ENCODE measurements around the gene SLC38A8. TPM values are rescaled to one million over a fixed set of nuclear protein-coding genes. Genes with fewer than 3 reads are reported as not detected.

SLC38A8 gene
- total RNA-seq, 1 donor from 2014 or later, result not detected

GRCh38 chr16:83996481-83997252 is 45.9 kb downstream of the SLC38A8 start:
- Histone ChIP-seq H3K9me3 (no peaks in the 10 kb centered on the region), H3K4me1 (no peaks in the 10 kb centered on the region), H3K4me3 (no peak overlapping the region), H3K36me3 (no peaks in the 10 kb centered on the region), H3K27ac (no peak overlapping the region), H3K27me3 (no peaks in the 10 kb centered on the region)
- no peak for DNase-seq (ENCODE audit: low spot score in 2 of 2)
- intact Hi-C loops (cut with DNase I), result no loop called here
- TF ChIP-seq, protein P1, sequence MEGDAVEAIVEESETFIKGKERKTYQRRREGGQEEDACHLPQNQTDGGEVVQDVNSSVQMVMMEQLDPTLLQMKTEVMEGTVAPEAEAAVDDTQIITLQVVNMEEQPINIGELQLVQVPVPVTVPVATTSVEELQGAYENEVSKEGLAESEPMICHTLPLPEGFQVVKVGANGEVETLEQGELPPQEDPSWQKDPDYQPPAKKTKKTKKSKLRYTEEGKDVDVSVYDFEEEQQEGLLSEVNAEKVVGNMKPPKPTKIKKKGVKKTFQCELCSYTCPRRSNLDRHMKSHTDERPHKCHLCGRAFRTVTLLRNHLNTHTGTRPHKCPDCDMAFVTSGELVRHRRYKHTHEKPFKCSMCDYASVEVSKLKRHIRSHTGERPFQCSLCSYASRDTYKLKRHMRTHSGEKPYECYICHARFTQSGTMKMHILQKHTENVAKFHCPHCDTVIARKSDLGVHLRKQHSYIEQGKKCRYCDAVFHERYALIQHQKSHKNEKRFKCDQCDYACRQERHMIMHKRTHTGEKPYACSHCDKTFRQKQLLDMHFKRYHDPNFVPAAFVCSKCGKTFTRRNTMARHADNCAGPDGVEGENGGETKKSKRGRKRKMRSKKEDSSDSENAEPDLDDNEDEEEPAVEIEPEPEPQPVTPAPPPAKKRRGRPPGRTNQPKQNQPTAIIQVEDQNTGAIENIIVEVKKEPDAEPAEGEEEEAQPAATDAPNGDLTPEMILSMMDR (IDR thresholded peaks at IDR 0.05), result no peak

DNA sequence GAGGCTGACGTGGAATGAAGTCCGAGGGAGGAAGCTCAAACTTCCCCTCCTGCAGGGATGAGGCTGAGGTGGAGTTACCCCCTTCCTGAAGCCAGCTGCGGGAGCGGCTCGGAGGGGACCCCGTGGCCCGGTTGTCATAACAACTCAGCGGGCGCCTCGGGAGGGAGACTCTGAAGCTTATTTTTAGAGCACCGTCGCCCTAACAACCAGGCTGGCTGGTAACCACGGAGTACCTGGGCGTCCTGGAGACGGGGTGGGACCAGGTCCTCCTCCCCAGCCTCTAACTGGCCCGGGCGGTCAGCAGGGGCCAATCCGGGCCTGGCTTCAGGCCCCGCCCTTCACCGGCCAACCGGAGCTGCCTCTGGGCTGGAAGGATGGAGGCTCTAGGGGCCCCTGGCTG is 46.8 kb downstream of the SLC38A8 start:
- Histone ChIP-seq H3K36me3 (no peaks in the 10 kb centered on the region), H3K27ac (no peak overlapping the region), H3K4me1 (no peaks in the 10 kb centered on the region), H3K9me3 (no peaks in the 10 kb centered on the region), H3K27me3 (no peaks in the 10 kb centered on the region), H3K4me3 (no peak overlapping the region)
- intact Hi-C loops (cut with DNase I), result no loop called here
- DNase-seq (ENCODE audit: low spot score in 2 of 2), result no peak
- TF ChIP-seq, protein P1 (IDR thresholded peaks at IDR 0.05), result no peak

DNA sequence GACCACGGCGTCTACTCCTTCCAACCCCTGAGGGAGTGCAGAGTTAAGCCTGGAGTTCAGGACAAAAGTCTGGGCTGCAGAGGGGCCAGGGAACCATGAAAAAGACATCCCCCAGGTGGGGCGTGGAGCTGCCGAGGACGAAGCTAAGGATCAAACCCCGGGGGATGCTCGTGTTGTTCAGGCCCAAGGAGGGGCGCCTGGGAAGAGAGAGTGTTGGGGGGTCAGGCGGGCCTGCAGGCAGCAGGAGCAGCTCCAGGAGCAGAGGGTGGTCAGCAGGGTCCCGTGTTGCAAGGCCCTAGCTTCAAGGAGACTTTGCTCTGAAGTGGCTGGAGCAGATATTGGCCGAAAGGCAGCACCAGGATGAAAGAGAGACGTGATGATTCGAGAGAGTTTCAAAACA is 47.9 kb downstream of the SLC38A8 start:
- DNase-seq (ENCODE audit: low spot score in 2 of 2), result no peak
- intact Hi-C loops (cut with DNase I), result no loop called here
- TF ChIP-seq, protein P1 (IDR thresholded peaks at IDR 0.05), result no peak
- Histone ChIP-seq H3K27ac (no peak overlapping the region), H3K36me3 (no peaks in the 10 kb centered on the region), H3K4me1 (no peaks in the 10 kb centered on the region), H3K9me3 (no peaks in the 10 kb centered on the region), H3K27me3 (no peaks in the 10 kb centered on the region), H3K4me3 (no peak overlapping the region)

DNA sequence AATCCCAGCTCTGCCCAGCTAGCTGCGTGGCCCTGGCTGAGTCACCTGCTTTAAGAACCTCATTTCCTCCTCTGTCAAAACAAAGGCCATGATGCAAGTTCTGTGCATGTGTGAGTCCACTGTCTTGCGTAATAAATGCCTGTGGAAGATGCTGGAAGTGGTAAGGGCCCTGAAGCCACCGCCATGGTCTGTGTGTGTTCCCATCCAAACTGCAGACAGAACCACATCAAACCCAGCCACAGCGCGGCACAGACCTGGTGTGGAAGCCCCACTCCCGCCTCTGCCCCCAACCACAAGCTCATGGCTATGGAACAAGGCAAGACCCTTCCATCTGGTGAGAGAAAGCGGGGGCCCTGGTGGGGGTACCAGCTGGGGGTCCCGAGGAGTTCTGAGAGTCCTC is 48.5 kb downstream of the SLC38A8 start:
- Histone ChIP-seq H3K27ac (no peak overlapping the region), H3K4me3 (no peak overlapping the region), H3K27me3 (no peaks in the 10 kb centered on the region), H3K4me1 (no peaks in the 10 kb centered on the region), H3K36me3 (no peaks in the 10 kb centered on the region), H3K9me3 (no peaks in the 10 kb centered on the region)
- no peak for DNase-seq (ENCODE audit: low spot score in 2 of 2)
- intact Hi-C loops (cut with DNase I), result no loop called here
- TF ChIP-seq, protein P1 (IDR thresholded peaks at IDR 0.05), result no peak

GRCh38 chr16:83992624-83993023 is 50.0 kb downstream of the SLC38A8 start:
- Histone ChIP-seq H3K27me3 (no peaks in the 10 kb centered on the region), H3K4me3 (no peak overlapping the region), H3K9me3 (no peaks in the 10 kb centered on the region), H3K36me3 (no peaks in the 10 kb centered on the region), H3K4me1 (no peaks in the 10 kb centered on the region), H3K27ac (no peak overlapping the region)
- no peak for DNase-seq (ENCODE audit: low spot score in 2 of 2)
- TF ChIP-seq, protein P1 (IDR thresholded peaks at IDR 0.05), result no peak
- intact Hi-C loops (cut with DNase I), result no loop called here

Measured in ascending aorta (tissue), 2 donors.